CD14-positive monocyte (primary cell): ENCODE data around the gene ADGRL4. TPM values are rescaled to one million over a fixed set of nuclear protein-coding genes. Genes with fewer than 3 reads are reported as not detected.

Source experiments
- DNase-seq, 3 donors: peaks; one replicate each; pipeline ENCODE4 v3.0.0-alpha.2; 2011 to 2022
- H2AFZ ChIP-seq: 2 replicates; pipeline ENCODE4 v1.6.0; 2012; ENCODE audit warnings: mild to moderate bottlenecking, low read depth, low read length, inconsistent platforms; ENCODE audit not compliant: insufficient read depth, poor library complexity, severe bottlenecking
- H3K27ac ChIP-seq, 2 donors: 1 replicate in 1 of 2; 2 replicates in 1 of 2; pipeline ENCODE4 v1.5.1; 2012 to 2013; ENCODE audit warnings: low read length in 2 of 2, control low read depth in 1 of 2, inconsistent platforms in 1 of 2, low read depth in 1 of 2, mild to moderate bottlenecking in 1 of 2
- H3K27me3 ChIP-seq, 2 donors: one replicate each; pipeline versions ENCODE4 v1.6.0 to v1.6.1; 2011 to 2013; ENCODE audit warnings: low read length in 2 of 2; ENCODE audit not compliant: control insufficient read depth in 2 of 2, insufficient read depth in 2 of 2
- H3K36me3 ChIP-seq, 2 donors: replicated peaks in 1 of 2; 1 replicate in 1 of 2; 2 replicates in 1 of 2; pipeline versions ENCODE4 v1.5.1 to v1.6.1; 2012 to 2013; ENCODE audit warnings: low read length in 2 of 2, control low read depth in 1 of 2, inconsistent platforms in 1 of 2, mild to moderate bottlenecking in 1 of 2; ENCODE audit not compliant: insufficient read depth in 2 of 2, control insufficient read depth in 1 of 2
- H3K4me1 ChIP-seq, 2 donors: 1 replicate in 1 of 2; 2 replicates in 1 of 2; pipeline versions ENCODE4 v1.5.1 to v1.6.1; 2012 to 2013; ENCODE audit warnings: low read length in 2 of 2, control low read depth in 1 of 2, inconsistent platforms in 1 of 2, mild to moderate bottlenecking in 1 of 2, moderate library complexity in 1 of 2; ENCODE audit not compliant: insufficient read depth in 2 of 2, control insufficient read depth in 1 of 2
- H3K4me2 ChIP-seq: replicated peaks from 2 replicates; pipeline ENCODE3; 2012; ENCODE audit warnings: low read length, moderate library complexity, mild to moderate bottlenecking; ENCODE audit not compliant: poor library complexity, severe bottlenecking; ENCODE audit errors: extremely low read depth
- H3K4me3 ChIP-seq, 3 experiments: fragments of 200-600 bp in 1 of 3; sonication (generic) in 1 of 3; replicated peaks in 1 of 3; 1 replicate in 2 of 3; 2 replicates in 1 of 3; pipeline ENCODE4 v1.5.1; 2011 to 2013; ENCODE audit warnings: low read length in 3 of 3, mild to moderate bottlenecking in 3 of 3, control low read depth in 2 of 3, low read depth in 2 of 3, inconsistent platforms in 1 of 3, moderate library complexity in 1 of 3
- H3K79me2 ChIP-seq: 2 replicates; pipeline ENCODE4 v1.6.0; 2012; ENCODE audit warnings: mild to moderate bottlenecking, control low read depth, inconsistent platforms, low read length, moderate library complexity; ENCODE audit not compliant: insufficient read depth
- H3K9ac ChIP-seq: 2 replicates; pipeline ENCODE4 v1.6.0; 2017; ENCODE audit warnings: low read length, mild to moderate bottlenecking; ENCODE audit not compliant: insufficient read depth, poor library complexity, severe bottlenecking
- H3K9me3 ChIP-seq, 2 donors: replicated peaks in 1 of 2; 1 replicate in 1 of 2; 2 replicates in 1 of 2; pipeline versions ENCODE4 v1.5.1 to v1.6.1; 2012 to 2013; ENCODE audit warnings: low read length in 2 of 2, control low read depth in 1 of 2; ENCODE audit not compliant: control insufficient read depth in 1 of 2, insufficient read depth in 1 of 2
- H4K20me1 ChIP-seq: 2 replicates; pipeline ENCODE4 v1.6.0; 2012; ENCODE audit warnings: mild to moderate bottlenecking, low read length, control low read depth, moderate library complexity; ENCODE audit not compliant: insufficient read depth
- H3K27ac Mint-ChIP-seq, 7 donors: one replicate each; pipeline ENCODE4 v1.8.0; 2020; ENCODE audit warnings: mild to moderate bottlenecking in 7 of 7, mixed read lengths in 7 of 7, moderate library complexity in 6 of 7, inconsistent platforms in 2 of 7
- H3K27me3 Mint-ChIP-seq, 3 donors: one replicate each; pipeline ENCODE4 v1.8.0; 2021 to 2022; ENCODE audit warnings: low read depth in 3 of 3, mild to moderate bottlenecking in 3 of 3, mixed read lengths in 3 of 3, moderate library complexity in 3 of 3, inconsistent platforms in 1 of 3
- H3K36me3 Mint-ChIP-seq, 2 donors: one replicate each; pipeline ENCODE4 v1.8.0; 2020; ENCODE audit warnings: mixed read lengths in 2 of 2, inconsistent platforms in 1 of 2, mild to moderate bottlenecking in 1 of 2
- H3K4me1 Mint-ChIP-seq: one replicate; pipeline ENCODE4 v1.8.0; 2020; ENCODE audit warnings: mild to moderate bottlenecking, mixed read lengths
- H3K4me3 Mint-ChIP-seq, 2 donors: one replicate each; pipeline ENCODE4 v1.8.0; 2020; ENCODE audit warnings: mild to moderate bottlenecking in 2 of 2, mixed read lengths in 2 of 2, moderate library complexity in 1 of 2
- H3K9me3 Mint-ChIP-seq, 7 donors: one replicate each; pipeline ENCODE4 v1.8.0; 2020 to 2022; ENCODE audit warnings: mixed read lengths in 7 of 7, mild to moderate bottlenecking in 6 of 7, moderate library complexity in 6 of 7, inconsistent platforms in 2 of 7
- CTCF ChIP-seq: fragments of 200-600 bp; IDR thresholded peaks from one replicate; pipeline ENCODE4 v1.8.0; 2022; ENCODE audit warnings: antibody characterized with exemption, mild to moderate bottlenecking
- WGBS: methylation state at CpG from one replicate; pipeline ENCODE4 v1.1.5; 2013; ENCODE audit warnings: missing lambda C conversion rate; ENCODE audit not compliant: insufficient coverage; 5-methylcytosine and 5-hydroxymethylcytosine counted together
- intact Hi-C, 2 donors: fragments of 100-400 bp; cut with micrococcal nuclease; formaldehyde crosslinking; loops; one replicate each; pipeline versions ENCODE4 v1.15.0 to v1.15.1; 2023
- polyA plus RNA-seq, 3 donors: library from polyadenylated mRNA; depleted of rRNA in 1 of 3; unstranded in 2 of 3; stranded (reverse) in 1 of 3; fragments of 300-500 nt in 2 of 3; fragments of >200 nt in 1 of 3; fragmentation: Illumina TruSeq in 2 of 3; gene quantifications; 1 replicate in 2 of 3; 2 replicates in 1 of 3; pipeline ENCODE4 v1.2.3, GENCODE V29; 2012 to 2021

ADGRL4 gene
- polyA plus RNA-seq, 3 donors: not detected

GRCh38 chr1:78856096-78856495 lies 150.4 kb downstream of the ADGRL4 start:
- WGBS: no CpG with 5 or more reads among the region's 2 CpGs
- Histone ChIP-seq H3K4me1 (no peaks in the 10 kb centered on the region), H3K9me3 (no peaks in the 10 kb centered on the region), H3K27me3 (no peaks in the 10 kb centered on the region), H3K4me2 (no peak overlapping the region), H2AFZ (no peak overlapping the region), H3K4me3 (no peak overlapping the region), H3K27ac (no peak overlapping the region), H3K79me2 (no peaks in the 10 kb centered on the region), H3K9ac (no peak overlapping the region), H4K20me1 (no peaks in the 10 kb centered on the region), H3K36me3 (no peaks in the 10 kb centered on the region)
- Mint-ChIP-seq H3K27me3 (no peaks in the 10 kb centered on the region), H3K4me1 (no peaks in the 10 kb centered on the region), H3K36me3 (no peaks in the 10 kb centered on the region), H3K4me3 (no peak overlapping the region), H3K9me3 (peaks cover 0 to 8% (median 4%) of the 10 kb centered on the region in 7 donors), H3K27ac (no peak overlapping the region)
- TF ChIP-seq CTCF: no peak
- intact Hi-C loops: no loop called here
- DNase-seq: no peak

GRCh38 chr1:78855258-78855657 lies 151.3 kb downstream of the ADGRL4 start:
- Histone ChIP-seq H3K4me2 (no peak overlapping the region), H2AFZ (no peak overlapping the region), H3K27me3 (no peaks in the 10 kb centered on the region), H3K4me1 (no peaks in the 10 kb centered on the region), H3K79me2 (no peaks in the 10 kb centered on the region), H3K27ac (no peak overlapping the region), H3K9ac (no peak overlapping the region), H3K9me3 (no peaks in the 10 kb centered on the region), H4K20me1 (no peaks in the 10 kb centered on the region), H3K36me3 (no peaks in the 10 kb centered on the region), H3K4me3 (no peak overlapping the region)
- Mint-ChIP-seq H3K4me1 (no peaks in the 10 kb centered on the region), H3K36me3 (no peaks in the 10 kb centered on the region), H3K27ac (no peak overlapping the region), H3K4me3 (no peak overlapping the region), H3K9me3 (peaks cover 0 to 8% (median 4%) of the 10 kb centered on the region in 7 donors), H3K27me3 (no peaks in the 10 kb centered on the region)
- no peak for DNase-seq
- TF ChIP-seq CTCF: no peak
- intact Hi-C loops: no loop called here
